ENCODE measurements around the gene JPT2. TPM values are rescaled to one million over a fixed set of nuclear protein-coding genes. Genes with fewer than 3 reads are reported as not detected.

JPT2 gene
- total RNA-seq, 1 donor from 2014 or later: 53.1 TPM

GRCh38 chr16:1747934-1748333 lies 69.9 kb downstream of the JPT2 start:
- ATAC-seq (no peak), DNase-seq (no peak)
- H3K4me3 ChIP-seq: no peak overlapping the region
- intact Hi-C loops (cut with DNase I): no loop called here
- no peak overlapping the region for H3K27ac ChIP-seq
- no peaks in the 10 kb centered on the region for H3K27me3 ChIP-seq (ENCODE audit: low read depth)
- H3K4me1 ChIP-seq: no peaks in the 10 kb centered on the region
- H3K36me3 ChIP-seq: peaks cover 98% of the 10 kb centered on the region
- TF ChIP-seq CTCF (IDR thresholded peaks at IDR 0.05): no peak
- no peaks in the 10 kb centered on the region for H3K9me3 ChIP-seq

GRCh38 chr16:1749152-1750117 lies 71.4 kb downstream of the JPT2 start:
- no peaks in the 10 kb centered on the region for H3K9me3 ChIP-seq
- DNase-seq (no peak), ATAC-seq (peak in 1 of 2 donors; percentile 6)
- intact Hi-C loops (cut with DNase I): no loop called here
- H3K4me1 ChIP-seq: no peaks in the 10 kb centered on the region
- peaks cover 94% of the 10 kb centered on the region for H3K36me3 ChIP-seq
- H3K27me3 ChIP-seq (ENCODE audit: low read depth): no peaks in the 10 kb centered on the region
- no peak for TF ChIP-seq CTCF (IDR thresholded peaks at IDR 0.05)
- no peak overlapping the region for H3K27ac ChIP-seq
- H3K4me3 ChIP-seq: no peak overlapping the region

Small RNAs within 50 kb of the gene (microRNA-seq; reads per million reads assigned to microRNA genes)
- not detected for gene MIR3177 (ENCODE audit: borderline number of aligned reads)

Other genes with a start within 250 kb of the JPT2 start
- not detected for gene PERCC1, start 247.2 kb upstream of the JPT2 start, total RNA-seq
- gene CCDC154, start 233.7 kb upstream of the JPT2 start, total RNA-seq: 3.1 TPM
- gene CLCN7, start 203.3 kb upstream of the JPT2 start, total RNA-seq: 146 TPM
- gene PTX4, start 189.3 kb upstream of the JPT2 start, total RNA-seq: not detected
- gene TELO2, start 184.9 kb upstream of the JPT2 start, total RNA-seq: 27.5 TPM
- 63.1 TPM for gene TMEM204, start 144.6 kb upstream of the JPT2 start, total RNA-seq
- 42.2 TPM for gene IFT140, start 66.2 kb upstream of the JPT2 start, total RNA-seq
- gene CRAMP1, start 65.9 kb upstream of the JPT2 start, total RNA-seq: 24.1 TPM
- gene MAPK8IP3, start 27.9 kb downstream of the JPT2 start, total RNA-seq: 63.0 TPM
- 56.5 TPM for gene NME3, start 93.3 kb downstream of the JPT2 start, total RNA-seq
- 15.5 TPM for gene EME2, start 94.5 kb downstream of the JPT2 start, total RNA-seq
- gene MRPS34, start 94.9 kb downstream of the JPT2 start, total RNA-seq: 58.0 TPM
- gene SPSB3, start 104.3 kb downstream of the JPT2 start, total RNA-seq: 44.2 TPM
- 36.0 TPM for gene NUBP2, start 104.7 kb downstream of the JPT2 start, total RNA-seq
- gene IGFALS, start 115.4 kb downstream of the JPT2 start, total RNA-seq: 0.97 TPM
- 69.1 TPM for gene HAGH, start 148.5 kb downstream of the JPT2 start, total RNA-seq
- gene FAHD1, start 148.9 kb downstream of the JPT2 start, total RNA-seq: 16.1 TPM
- not detected for gene MEIOB, start 193.9 kb downstream of the JPT2 start, total RNA-seq
- gene HS3ST6, start 240.1 kb downstream of the JPT2 start, total RNA-seq: 1.3 TPM

All from lower lobe of right lung (tissue), 2 donors.